GM12878 (cell line): ENCODE measurements around the gene GMDS.

Experiments used
- CHD2 ChIP-seq: IDR thresholded peaks from 2 replicates; pipeline ENCODE4 v1.6.1; 2011; ENCODE audit warnings: low read depth, low read length, improper control_type of control experiment, borderline replicate concordance
- RELA ChIP-seq: fragments of 450-650 bp; IDR thresholded peaks from 2 replicates; pipeline ENCODE4 v1.8.0; 2014; ENCODE audit warnings: borderline replicate concordance; ENCODE audit not compliant: partially characterized antibody
- ZNF274 ChIP-seq: IDR thresholded peaks from one replicate; pipeline ENCODE4 v1.8.0; 2011; ENCODE audit not compliant: insufficient read length, insufficient read depth
- TF ChIP-seq, protein P1 (sequence below): IDR thresholded peaks from 2 replicates; pipeline ENCODE4 v1.6.1; 2011; ENCODE audit warnings: borderline replicate concordance, low read depth, mild to moderate bottlenecking, moderate library complexity, mixed read lengths, low read length; ENCODE audit not compliant: insufficient read depth; ENCODE audit errors: extremely low read length
- TF ChIP-seq, protein P2 (sequence below): IDR thresholded peaks from 2 replicates; pipeline ENCODE4 v1.6.1; 2012; ENCODE audit warnings: low read depth, low read length, improper control_type of control experiment

DNA sequence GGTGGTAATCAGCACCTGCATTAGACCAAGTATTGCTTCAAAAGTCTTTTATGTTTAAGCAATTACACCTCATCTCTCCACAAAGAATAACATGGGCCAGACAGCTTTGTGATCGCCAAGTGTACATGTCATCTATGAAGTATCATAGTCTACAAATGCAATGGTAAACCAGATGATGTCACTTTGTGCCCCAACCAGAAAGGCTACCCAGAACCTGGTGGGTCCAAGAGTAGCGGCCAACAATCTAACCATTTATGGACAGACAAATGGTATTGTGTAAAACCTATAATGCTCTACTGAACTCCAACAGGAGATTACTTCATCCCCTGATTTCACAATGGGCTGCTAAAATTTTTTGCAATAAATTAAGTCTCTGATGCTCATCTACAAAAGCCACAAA lies 295.9 kb downstream of the GMDS start:
- TF ChIP-seq RELA: no peak
- TF ChIP-seq, protein P1, sequence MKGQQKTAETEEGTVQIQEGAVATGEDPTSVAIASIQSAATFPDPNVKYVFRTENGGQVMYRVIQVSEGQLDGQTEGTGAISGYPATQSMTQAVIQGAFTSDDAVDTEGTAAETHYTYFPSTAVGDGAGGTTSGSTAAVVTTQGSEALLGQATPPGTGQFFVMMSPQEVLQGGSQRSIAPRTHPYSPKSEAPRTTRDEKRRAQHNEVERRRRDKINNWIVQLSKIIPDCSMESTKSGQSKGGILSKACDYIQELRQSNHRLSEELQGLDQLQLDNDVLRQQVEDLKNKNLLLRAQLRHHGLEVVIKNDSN: no peak
- no peak for TF ChIP-seq ZNF274
- TF ChIP-seq CHD2: no peak
- TF ChIP-seq, protein P2, sequence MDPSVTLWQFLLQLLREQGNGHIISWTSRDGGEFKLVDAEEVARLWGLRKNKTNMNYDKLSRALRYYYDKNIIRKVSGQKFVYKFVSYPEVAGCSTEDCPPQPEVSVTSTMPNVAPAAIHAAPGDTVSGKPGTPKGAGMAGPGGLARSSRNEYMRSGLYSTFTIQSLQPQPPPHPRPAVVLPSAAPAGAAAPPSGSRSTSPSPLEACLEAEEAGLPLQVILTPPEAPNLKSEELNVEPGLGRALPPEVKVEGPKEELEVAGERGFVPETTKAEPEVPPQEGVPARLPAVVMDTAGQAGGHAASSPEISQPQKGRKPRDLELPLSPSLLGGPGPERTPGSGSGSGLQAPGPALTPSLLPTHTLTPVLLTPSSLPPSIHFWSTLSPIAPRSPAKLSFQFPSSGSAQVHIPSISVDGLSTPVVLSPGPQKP: no peak
